ENCODE measurements around the gene NR5A1. TPM values are rescaled to one million over a fixed set of nuclear protein-coding genes. Genes with fewer than 3 reads are reported as not detected.

NR5A1 gene
- total RNA-seq, 1 donor from 2014 or later: not detected

Other genes starting within 250 kb of the NR5A1 start
- gene NEK6, start 249.4 kb downstream of the NR5A1 start, total RNA-seq: 8.4 and 14.7 TPM in 2 replicates
- 275 and 335 TPM in 2 replicates for gene PSMB7, start 92.0 kb downstream of the NR5A1 start, total RNA-seq
- gene ADGRD2, start 56.9 kb downstream of the NR5A1 start, total RNA-seq: 0.38 TPM in 1 of 2 replicates, not detected in the other